Right lobe of liver (tissue), 4 donors: ENCODE data around the gene TAF4B.

Source experiments
- CTCF ChIP-seq, 4 donors: fragments of 200-600 bp in 3 of 4; fragments of 450-650 bp in 1 of 4; IDR thresholded peaks; one replicate each; pipeline versions ENCODE4 v1.5.1 to v1.8.0; 2016 to 2022; ENCODE audit warnings: antibody characterized with exemption in 4 of 4, mild to moderate bottlenecking in 2 of 4
- POLR2A ChIP-seq: fragments of 450-650 bp; IDR thresholded peaks from one replicate; pipeline ENCODE4 v1.6.1; 2017; ENCODE audit warnings: antibody characterized with exemption, mild to moderate bottlenecking
- donor health status: DM: no; HTN: no; CAD: no.
- donor health status: DM: no; HTN: no; CAD: no.
- donor health status: DM: no; HTN: yes; CAD: no.

DNA sequence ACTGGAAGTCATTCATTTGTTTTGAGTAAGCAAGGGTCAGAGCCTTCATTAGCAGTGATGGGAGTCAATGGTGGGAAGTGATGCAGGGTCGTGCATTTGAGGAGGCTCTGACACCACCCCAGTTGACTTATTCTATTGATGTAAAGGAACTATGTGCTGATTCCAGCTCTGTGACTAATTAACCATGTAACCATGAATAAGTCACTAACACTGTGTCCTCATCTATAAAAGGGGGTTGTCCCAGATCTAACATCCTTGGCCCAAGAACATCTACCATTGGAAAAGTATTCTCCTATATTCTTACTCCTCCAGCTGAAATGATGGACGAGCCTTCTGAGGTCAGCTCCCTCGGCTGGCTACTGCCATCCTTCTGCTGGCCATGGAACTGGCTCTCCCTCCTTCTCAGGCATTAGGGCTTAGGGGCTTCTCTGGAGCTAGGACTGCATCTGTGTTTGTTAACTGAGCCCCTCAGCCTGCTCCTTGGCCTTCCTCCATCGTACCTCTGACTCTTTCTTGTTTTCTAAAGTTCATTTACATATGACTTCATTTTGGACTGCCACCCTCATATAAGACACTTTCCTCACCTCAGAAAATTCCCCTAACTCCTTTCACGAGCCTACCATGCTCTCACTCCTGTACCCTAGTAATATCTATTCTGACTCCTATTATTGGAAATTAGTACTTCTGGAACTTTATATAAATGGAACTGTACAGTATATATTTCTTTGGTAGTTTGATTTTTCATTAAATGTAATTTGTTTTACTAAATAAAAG lies 206.6 kb downstream of the TAF4B start:
- TF ChIP-seq CTCF (IDR thresholded peaks at IDR 0.05) (no peak), POLR2A (no peak)
